Astrocyte of the spinal cord (primary cell): ENCODE results near the gene PROM1.

Experiments used
- DNase-seq: peaks from one replicate; pipeline ENCODE4 v3.0.0; 2011; ENCODE audit warnings: low read depth, low spot score
- H3K4me3 ChIP-seq: 2 replicates; pipeline ENCODE4 v1.5.1; 2011; ENCODE audit warnings: low read depth, mild to moderate bottlenecking, low read length, moderate library complexity
- in situ Hi-C: cut with HindIII; loops from 2 replicates; pipeline ENCODE4 v1.10.0; 2017; ENCODE audit warnings: low sequenced_read_pairs
- TF ChIP-seq, protein P1 (sequence below): IDR thresholded peaks from 2 replicates; pipeline ENCODE4 v1.5.1; 2012; ENCODE audit warnings: low read depth, mild to moderate bottlenecking, low read length, inconsistent platforms

Gene PROM1

DNA sequence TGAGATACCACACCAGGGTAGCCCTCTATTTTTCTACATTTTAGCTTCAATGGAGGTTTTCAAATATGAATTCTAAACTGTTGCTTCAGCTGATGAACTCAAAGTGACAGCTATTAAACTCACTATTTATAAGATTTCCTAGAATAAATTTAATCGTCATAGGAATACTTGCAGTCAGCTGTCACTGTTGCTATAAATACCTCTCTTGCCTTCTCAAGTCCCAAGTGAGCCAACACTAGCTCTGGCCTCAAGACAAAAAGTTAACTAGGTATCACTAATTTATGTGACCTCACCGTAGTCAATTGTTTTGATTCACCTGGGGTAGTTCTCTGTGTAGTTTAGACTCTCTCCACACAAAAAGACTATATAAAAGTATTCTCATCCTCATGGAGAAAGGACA, 34.3 kb upstream of the PROM1 start:
- H3K4me3 ChIP-seq = no peak overlapping the region
- in situ Hi-C loops = no loop called here
- DNase-seq = no peak
- TF ChIP-seq, protein P1, sequence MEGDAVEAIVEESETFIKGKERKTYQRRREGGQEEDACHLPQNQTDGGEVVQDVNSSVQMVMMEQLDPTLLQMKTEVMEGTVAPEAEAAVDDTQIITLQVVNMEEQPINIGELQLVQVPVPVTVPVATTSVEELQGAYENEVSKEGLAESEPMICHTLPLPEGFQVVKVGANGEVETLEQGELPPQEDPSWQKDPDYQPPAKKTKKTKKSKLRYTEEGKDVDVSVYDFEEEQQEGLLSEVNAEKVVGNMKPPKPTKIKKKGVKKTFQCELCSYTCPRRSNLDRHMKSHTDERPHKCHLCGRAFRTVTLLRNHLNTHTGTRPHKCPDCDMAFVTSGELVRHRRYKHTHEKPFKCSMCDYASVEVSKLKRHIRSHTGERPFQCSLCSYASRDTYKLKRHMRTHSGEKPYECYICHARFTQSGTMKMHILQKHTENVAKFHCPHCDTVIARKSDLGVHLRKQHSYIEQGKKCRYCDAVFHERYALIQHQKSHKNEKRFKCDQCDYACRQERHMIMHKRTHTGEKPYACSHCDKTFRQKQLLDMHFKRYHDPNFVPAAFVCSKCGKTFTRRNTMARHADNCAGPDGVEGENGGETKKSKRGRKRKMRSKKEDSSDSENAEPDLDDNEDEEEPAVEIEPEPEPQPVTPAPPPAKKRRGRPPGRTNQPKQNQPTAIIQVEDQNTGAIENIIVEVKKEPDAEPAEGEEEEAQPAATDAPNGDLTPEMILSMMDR = no peak

DNA sequence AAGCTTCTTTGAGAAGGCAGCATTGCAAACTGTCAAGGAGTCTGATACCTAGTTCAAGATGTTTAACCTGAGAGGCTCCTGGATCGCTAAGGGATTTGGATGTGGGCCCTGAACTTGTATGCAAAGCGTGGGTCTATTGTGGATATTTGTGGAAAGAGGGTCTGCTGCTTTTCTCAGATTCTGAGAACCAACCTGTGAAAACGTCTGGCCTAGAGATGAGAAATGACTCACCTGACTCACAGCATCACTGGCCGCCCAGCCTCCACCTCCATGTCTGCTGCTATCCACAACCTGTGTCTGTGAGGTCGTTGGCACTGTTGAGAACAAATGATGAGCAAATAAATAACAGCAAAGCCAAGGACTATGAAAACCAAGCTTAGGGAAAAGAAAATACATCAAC, 33.3 kb upstream of the PROM1 start:
- in situ Hi-C loops = no loop called here
- no peak overlapping the region for H3K4me3 ChIP-seq
- DNase-seq = no peak
- TF ChIP-seq, protein P1 = no peak

DNA sequence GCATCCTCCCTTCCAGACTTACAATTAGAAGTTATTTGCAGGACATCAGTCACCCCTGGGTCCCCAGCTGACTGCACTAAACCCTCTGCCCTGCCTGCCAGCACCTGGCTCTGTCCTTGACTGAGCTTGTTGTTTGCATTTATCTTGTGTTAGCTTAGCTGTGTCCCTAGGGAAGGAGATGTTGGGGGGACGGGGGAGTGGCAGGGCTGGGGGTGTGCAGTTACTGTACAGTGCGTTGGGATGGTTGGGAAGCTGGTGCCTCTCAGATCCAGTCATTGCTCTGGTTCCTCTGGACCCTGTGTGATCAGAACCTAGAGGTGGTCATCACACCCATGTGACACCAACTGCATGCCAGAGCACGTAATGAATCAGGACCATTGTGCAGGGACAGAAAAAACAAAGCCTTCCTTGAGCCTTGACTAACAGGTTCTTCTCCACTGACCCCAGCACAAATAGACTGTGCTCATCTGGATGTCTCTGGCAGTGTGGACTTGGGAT, 32.7 kb upstream of the PROM1 start:
- DNase-seq = no peak
- TF ChIP-seq, protein P1 = no peak
- no peak overlapping the region for H3K4me3 ChIP-seq
- in situ Hi-C loops = no loop called here

DNA sequence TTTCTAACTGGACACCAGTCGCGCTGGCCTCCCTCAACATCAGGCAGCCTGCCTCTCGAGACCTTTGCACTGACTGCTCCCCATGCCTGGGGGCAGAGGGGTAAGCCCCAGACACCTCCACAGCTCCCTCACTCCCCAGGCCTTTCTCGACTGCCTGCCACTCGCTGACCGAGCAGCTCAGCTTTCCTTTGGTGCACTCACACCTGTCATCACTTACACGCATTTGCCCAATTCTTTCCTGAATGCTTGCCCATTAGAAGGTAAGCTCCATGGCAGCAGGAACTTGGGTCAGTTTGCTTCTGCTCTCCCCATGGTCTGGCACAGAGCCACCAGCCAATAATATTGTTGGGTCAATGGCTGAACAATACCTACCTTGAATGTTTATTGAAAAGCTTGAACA, 32.2 kb upstream of the PROM1 start:
- no peak for DNase-seq
- H3K4me3 ChIP-seq = no peak overlapping the region
- TF ChIP-seq, protein P1 = no peak
- in situ Hi-C loops = no loop called here

DNA sequence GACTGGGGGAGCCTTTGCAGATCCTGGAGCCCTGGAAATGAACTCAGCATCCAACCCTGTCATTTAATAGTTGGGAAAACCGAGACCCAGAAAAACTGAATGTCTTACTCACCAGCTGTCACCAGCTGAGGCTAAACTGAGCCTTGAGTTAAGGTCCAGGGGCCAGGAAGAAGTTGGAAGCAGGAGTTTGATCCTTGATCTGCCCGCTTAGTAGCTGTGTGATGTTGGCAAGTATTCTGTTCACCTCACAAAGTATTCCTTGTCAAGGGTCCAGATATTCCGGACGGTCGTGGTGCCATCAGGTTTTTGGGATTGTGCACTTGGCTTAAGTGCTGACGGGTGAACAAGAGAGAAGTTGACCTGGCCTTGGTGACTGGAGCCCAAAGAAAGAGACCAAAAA, 30.7 kb upstream of the PROM1 start:
- TF ChIP-seq, protein P1 = no peak
- no peak overlapping the region for H3K4me3 ChIP-seq
- no peak for DNase-seq
- in situ Hi-C loops = no loop called here

DNA sequence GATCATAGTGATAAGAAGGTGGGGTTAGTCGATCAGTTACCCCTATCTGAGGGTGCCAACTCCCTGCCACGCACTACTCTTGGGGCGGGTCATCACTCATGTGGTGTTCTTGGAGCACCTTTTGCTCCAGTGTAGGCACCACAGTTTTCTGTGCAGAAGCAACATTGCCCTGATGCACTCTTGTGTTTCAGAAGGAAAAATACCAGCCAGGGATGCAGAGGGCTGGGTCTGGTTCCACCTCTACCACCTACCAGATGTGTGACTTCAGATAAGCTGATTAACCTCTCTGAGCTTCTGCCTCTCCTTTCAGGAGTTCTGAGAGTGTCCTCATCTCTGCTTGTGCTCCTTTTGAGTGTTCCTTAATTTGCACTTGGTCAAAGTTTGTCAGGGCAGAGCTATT, 29.9 kb upstream of the PROM1 start:
- H3K4me3 ChIP-seq = no peak overlapping the region
- TF ChIP-seq, protein P1 = no peak
- in situ Hi-C loops = no loop called here
- no peak for DNase-seq

DNA sequence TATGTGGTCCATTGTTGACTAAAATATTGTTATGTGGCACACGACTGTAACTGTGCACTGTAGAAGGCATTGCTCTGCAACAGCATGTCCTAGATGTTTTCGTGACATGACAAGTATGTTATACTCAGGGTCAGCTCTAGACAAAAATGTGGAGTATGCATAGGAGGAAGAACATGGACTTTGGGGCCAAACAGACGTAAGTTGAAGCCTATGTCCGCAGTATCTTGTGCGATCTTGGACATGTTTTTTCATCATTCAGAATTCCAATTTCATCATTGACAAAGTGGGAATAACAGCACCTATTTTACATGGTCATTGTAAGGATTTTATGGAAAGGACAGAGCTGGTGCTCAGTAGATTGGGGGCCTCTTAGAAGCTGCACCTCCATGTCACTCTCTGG, 27.7 kb upstream of the PROM1 start:
- in situ Hi-C loops = no loop called here
- TF ChIP-seq, protein P1 = no peak
- DNase-seq = no peak
- H3K4me3 ChIP-seq = no peak overlapping the region
